Measurements from ENCODE around the gene MEG3. TPM values are rescaled to one million over a fixed set of nuclear protein-coding genes. Genes with fewer than 3 reads are reported as not detected.

Gene MEG3
- total RNA-seq, 2 donors from 2014 or later = 6.5 to 9.5 TPM

DNA sequence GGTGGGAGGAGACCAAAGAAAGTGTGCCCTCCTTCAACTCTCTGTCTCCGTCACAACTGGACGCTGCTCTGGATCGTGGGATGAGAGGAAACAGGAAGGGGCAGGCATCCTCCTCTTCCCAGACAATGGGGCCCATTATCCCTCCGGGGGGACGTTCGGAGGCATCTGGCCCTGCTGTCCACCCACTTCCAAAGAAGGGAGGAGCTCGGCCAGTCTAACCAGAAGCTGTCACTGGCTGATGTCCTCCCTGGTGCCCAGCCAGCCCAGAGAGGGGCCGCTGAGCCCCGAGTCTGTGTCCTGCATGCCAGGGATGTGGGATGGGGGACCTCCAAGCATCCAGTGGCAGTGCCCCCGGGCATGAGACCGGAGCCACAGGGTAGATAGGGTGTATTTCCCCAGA, 39.8 kb upstream of the MEG3 start:
- no peaks in the 10 kb centered on the region for H3K27me3 ChIP-seq
- H3K9me3 ChIP-seq = no peaks in the 10 kb centered on the region
- no peak for DNase-seq (ENCODE audit: low spot score)
- no peaks in the 10 kb centered on the region for H3K36me3 ChIP-seq
- H3K4me3 ChIP-seq = no peak overlapping the region
- H3K4me1 ChIP-seq = no peaks in the 10 kb centered on the region
- no peak overlapping the region for H3K27ac ChIP-seq
- TF ChIP-seq, protein P1, sequence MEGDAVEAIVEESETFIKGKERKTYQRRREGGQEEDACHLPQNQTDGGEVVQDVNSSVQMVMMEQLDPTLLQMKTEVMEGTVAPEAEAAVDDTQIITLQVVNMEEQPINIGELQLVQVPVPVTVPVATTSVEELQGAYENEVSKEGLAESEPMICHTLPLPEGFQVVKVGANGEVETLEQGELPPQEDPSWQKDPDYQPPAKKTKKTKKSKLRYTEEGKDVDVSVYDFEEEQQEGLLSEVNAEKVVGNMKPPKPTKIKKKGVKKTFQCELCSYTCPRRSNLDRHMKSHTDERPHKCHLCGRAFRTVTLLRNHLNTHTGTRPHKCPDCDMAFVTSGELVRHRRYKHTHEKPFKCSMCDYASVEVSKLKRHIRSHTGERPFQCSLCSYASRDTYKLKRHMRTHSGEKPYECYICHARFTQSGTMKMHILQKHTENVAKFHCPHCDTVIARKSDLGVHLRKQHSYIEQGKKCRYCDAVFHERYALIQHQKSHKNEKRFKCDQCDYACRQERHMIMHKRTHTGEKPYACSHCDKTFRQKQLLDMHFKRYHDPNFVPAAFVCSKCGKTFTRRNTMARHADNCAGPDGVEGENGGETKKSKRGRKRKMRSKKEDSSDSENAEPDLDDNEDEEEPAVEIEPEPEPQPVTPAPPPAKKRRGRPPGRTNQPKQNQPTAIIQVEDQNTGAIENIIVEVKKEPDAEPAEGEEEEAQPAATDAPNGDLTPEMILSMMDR (IDR thresholded peaks at IDR 0.05) = no peak

DNA sequence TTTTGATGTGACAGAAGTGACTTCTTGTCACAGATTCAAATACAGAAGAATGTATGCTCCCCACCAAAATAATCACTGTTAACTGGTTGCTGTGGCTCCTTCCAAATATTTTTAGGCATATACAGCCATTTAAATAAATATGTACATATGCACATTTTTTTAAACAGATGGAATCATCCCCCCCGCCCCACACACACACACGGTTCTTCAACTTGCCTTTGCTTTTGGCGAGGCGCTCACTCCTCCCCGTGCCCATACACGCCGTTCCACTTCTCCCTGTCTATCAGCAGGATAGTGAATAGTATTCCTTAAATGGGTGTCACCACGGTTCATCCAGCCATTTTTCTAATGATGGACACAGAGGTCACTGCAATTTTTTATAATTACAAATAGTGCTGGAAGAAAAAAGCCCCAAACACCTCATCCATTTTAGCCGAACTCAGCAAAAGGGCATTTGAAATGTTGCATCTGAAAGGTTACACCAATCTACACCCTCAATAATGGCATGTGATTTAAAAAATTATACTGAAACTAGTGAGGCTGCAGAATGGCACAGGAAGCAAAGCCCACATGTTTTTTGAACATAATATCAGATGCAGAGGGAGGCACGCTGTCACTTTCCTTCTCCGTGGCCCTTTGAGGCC, 39.2 kb upstream of the MEG3 start:
- no peak for DNase-seq (ENCODE audit: low spot score)
- no peaks in the 10 kb centered on the region for H3K9me3 ChIP-seq
- H3K4me3 ChIP-seq = no peak overlapping the region
- peaks cover 0 to 5% of the 10 kb centered on the region in 2 donors for H3K27me3 ChIP-seq
- TF ChIP-seq, protein P1 (IDR thresholded peaks at IDR 0.05) = no peak
- H3K27ac ChIP-seq = no peak overlapping the region
- no peaks in the 10 kb centered on the region for H3K36me3 ChIP-seq
- no peaks in the 10 kb centered on the region for H3K4me1 ChIP-seq

DNA sequence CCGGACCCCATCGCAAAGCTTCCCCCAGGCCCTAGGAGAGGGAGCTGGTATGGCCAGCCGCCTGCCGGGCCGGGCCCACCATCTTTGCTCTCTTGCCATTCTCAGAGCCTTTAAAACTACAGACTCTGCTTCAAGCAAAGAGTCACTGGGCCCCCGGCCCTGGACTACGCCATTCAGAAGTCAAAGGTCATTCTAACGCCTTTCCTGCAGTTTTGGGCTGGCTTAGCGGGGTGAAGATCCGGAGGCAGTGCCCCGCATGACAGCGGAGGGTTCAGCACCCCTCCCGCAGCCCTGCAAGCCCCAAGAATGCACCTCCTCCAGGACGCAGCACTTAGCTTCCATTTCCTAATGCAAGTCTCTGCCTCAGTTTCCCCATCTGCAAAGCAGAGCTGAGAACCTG, 38.3 kb upstream of the MEG3 start:
- H3K27me3 ChIP-seq = peaks cover 0 to 5% of the 10 kb centered on the region in 2 donors
- H3K4me1 ChIP-seq = no peaks in the 10 kb centered on the region
- TF ChIP-seq, protein P1 (IDR thresholded peaks at IDR 0.05) = no peak
- DNase-seq (ENCODE audit: low spot score) = no peak
- H3K36me3 ChIP-seq = no peaks in the 10 kb centered on the region
- no peaks in the 10 kb centered on the region for H3K9me3 ChIP-seq
- no peak overlapping the region for H3K27ac ChIP-seq
- H3K4me3 ChIP-seq = no peak overlapping the region

DNA sequence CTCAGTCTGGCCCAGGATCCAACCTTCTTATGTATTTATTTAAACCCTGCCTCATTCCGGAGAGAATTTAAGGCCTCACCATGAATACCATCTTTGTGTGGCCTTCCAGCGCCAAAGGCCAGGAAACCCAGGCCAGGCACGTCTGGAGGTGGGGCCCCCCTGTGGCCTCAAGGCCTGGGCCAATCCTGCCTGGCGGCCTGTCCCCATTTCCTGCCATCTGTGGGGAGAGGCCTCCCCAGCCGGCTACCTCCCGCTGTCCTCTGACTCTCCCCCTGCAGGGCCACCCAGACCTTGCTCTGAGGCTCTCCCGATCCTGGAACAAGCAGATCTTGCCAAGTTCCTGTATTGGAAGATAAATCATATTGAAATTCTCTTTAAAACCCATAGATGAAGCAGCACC, 37.4 kb upstream of the MEG3 start:
- TF ChIP-seq, protein P1 (IDR thresholded peaks at IDR 0.05) = no peak
- DNase-seq (ENCODE audit: low spot score) = no peak
- peaks cover 0 to 5% of the 10 kb centered on the region in 2 donors for H3K27me3 ChIP-seq
- H3K9me3 ChIP-seq = no peaks in the 10 kb centered on the region
- H3K27ac ChIP-seq = no peak overlapping the region
- no peak overlapping the region for H3K4me3 ChIP-seq
- no peaks in the 10 kb centered on the region for H3K36me3 ChIP-seq
- no peaks in the 10 kb centered on the region for H3K4me1 ChIP-seq

DNA sequence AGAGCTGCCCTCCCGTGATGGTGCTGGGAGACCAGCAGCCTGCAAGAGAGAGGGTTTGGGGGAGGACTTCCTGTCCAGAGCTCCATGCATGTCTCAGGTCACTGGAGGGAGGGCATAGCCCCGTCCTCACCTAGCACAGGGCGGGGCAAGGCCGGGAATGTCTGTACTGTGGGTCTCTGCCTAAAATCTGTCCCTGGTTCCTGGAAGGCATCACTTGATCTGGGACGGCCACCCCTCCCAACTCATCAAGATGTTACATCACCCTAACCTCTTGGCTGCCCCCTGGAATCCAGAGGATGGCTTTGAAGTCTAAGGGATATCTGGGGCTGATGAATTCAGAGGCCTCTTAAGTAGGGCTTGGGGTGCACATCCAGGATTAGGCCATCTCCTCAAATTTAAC, 37.0 kb upstream of the MEG3 start:
- H3K4me3 ChIP-seq = no peak overlapping the region
- H3K36me3 ChIP-seq = no peaks in the 10 kb centered on the region
- H3K27me3 ChIP-seq = peaks cover 0 to 5% of the 10 kb centered on the region in 2 donors
- no peaks in the 10 kb centered on the region for H3K4me1 ChIP-seq
- no peak overlapping the region for H3K27ac ChIP-seq
- H3K9me3 ChIP-seq = no peaks in the 10 kb centered on the region
- DNase-seq (ENCODE audit: low spot score) = no peak
- TF ChIP-seq, protein P1 (IDR thresholded peaks at IDR 0.05) = no peak
